A673 (cell line): Measurements from ENCODE around the gene PDGFRA. TPM values are rescaled to one million over a fixed set of nuclear protein-coding genes. Genes with fewer than 3 reads are reported as not detected.

Experiments
- BruUV-seq: library from RNA; stranded (reverse); fragments of 400-500 nt; replicated peaks from 2 replicates; lab custom pipeline; 2021; lab: Mats Ljungman, UMichigan
- CTCF ChIA-PET: fragments of 300-600 bp; sonication (Branson Sonifier 250); formaldehyde crosslinking; loops from one replicate; lab custom pipeline; 2022; ENCODE audit warnings: antibody characterized with exemption; lab: Charles Lee
- POLR2A ChIA-PET: fragments of 300-600 bp; sonication (Branson Sonifier 250); formaldehyde crosslinking; loops from one replicate; lab custom pipeline; 2022; ENCODE audit warnings: antibody characterized with exemption; ENCODE audit not compliant: low non-redundant PET; lab: Charles Lee
- DNase-seq: peaks from one replicate; pipeline ENCODE4 v3.0.0-alpha.2; 2015; ENCODE audit warnings: low spot score
- H3K27ac ChIP-seq: fragments of 200-600 bp; sonication (generic); 2 replicates; pipeline ENCODE4 v1.5.1; 2016; ENCODE audit warnings: mixed run types, low read depth, mild to moderate bottlenecking, mixed read lengths, antibody characterized with exemption, low read length; ENCODE audit not compliant: poor library complexity, severe bottlenecking
- H3K27me3 ChIP-seq: fragments of 200-600 bp; sonication (generic); replicated peaks from 2 replicates; pipeline ENCODE4 v1.6.1; 2017; ENCODE audit warnings: mixed run types, low read depth, mild to moderate bottlenecking, mixed read lengths, antibody characterized with exemption, low read length; ENCODE audit not compliant: insufficient read depth, poor library complexity
- H3K36me3 ChIP-seq: fragments of 200-600 bp; sonication (generic); 2 replicates; pipeline ENCODE4 v1.6.1; 2016; ENCODE audit warnings: mixed run types, mild to moderate bottlenecking, mixed read lengths, antibody characterized with exemption, low read length; ENCODE audit not compliant: insufficient read depth, poor library complexity, severe bottlenecking
- H3K4me1 ChIP-seq: fragments of 200-600 bp; sonication (generic); 2 replicates; pipeline ENCODE4 v1.6.1; 2017; ENCODE audit warnings: mixed run types, mild to moderate bottlenecking, mixed read lengths, antibody characterized with exemption, low read length; ENCODE audit not compliant: insufficient read depth, poor library complexity, severe bottlenecking
- H3K4me3 ChIP-seq: fragments of 200-600 bp; sonication (generic); 2 replicates; pipeline ENCODE4 v1.5.1; 2016; ENCODE audit warnings: low read depth, mixed run types, mild to moderate bottlenecking, mixed read lengths, low read length; ENCODE audit not compliant: poor library complexity, severe bottlenecking
- H3K9me3 ChIP-seq: fragments of 200-600 bp; sonication (generic); 2 replicates; pipeline ENCODE4 v1.6.1; 2016; ENCODE audit warnings: mixed run types, low read depth, mild to moderate bottlenecking, mixed read lengths, antibody characterized with exemption, low read length; ENCODE audit not compliant: poor library complexity, severe bottlenecking
- CTCF ChIP-seq: fragments of 300-800, 200-600 bp; sonication (generic); conservative IDR thresholded peaks from 2 replicates; pipeline ENCODE4 v1.5.1; 2017; ENCODE audit warnings: low read depth, mild to moderate bottlenecking, antibody characterized with exemption, low read length, moderate library complexity, mixed read lengths
- EZH2 ChIP-seq: fragments of 200-600 bp; sonication (generic); IDR thresholded peaks from 2 replicates; pipeline ENCODE4 v1.6.1; 2017; ENCODE audit warnings: borderline replicate concordance, low read depth, mild to moderate bottlenecking, mixed read lengths, antibody characterized with exemption, low read length; ENCODE audit not compliant: poor library complexity, severe bottlenecking
- intact Hi-C: fragments of 100-400 bp; cut with micrococcal nuclease; formaldehyde crosslinking; loops from one replicate; pipeline ENCODE4 v1.10.0; 2022; ENCODE audit not compliant: unreplicated experiment
- total RNA-seq: library from RNA; stranded (reverse); gene quantifications from 2 replicates; pipeline ENCODE4 v1.2.3, GENCODE V29; 2021

The PDGFRA gene
- total RNA-seq, 1 experiment from 2014 or later = 0.24 TPM

DNA sequence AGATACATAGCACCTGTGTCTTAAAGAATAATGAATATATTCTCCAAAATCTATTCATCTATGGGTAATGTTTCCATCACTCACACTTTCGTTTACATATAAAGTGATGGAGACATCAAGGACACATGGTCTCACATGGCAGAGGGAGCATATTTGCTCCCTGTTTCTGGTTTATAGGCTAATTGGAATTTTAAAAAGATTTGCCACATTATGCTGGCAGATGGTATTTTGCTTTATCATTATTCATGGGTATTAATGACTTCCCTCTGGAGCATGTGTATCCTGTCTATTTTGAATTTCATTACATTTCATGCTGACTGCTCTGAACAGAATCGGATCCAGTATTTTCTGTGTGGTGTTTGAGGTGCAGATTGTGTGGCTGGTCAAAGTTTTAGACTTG, 79.0 kb downstream of the PDGFRA start:
- TF ChIP-seq EZH2 (no peak), CTCF (no peak)
- no peaks in the 10 kb centered on the region for H3K9me3 ChIP-seq
- ChIA-PET POLR2A (no interaction called here), CTCF (no interaction called here)
- BruUV-seq = no TSS peak
- intact Hi-C loops = no loop called here
- DNase-seq = peak; percentile 5
- no peaks in the 10 kb centered on the region for H3K4me1 ChIP-seq
- no peaks in the 10 kb centered on the region for H3K27me3 ChIP-seq
- H3K4me3 ChIP-seq = no peak overlapping the region
- H3K27ac ChIP-seq = no peak overlapping the region
- H3K36me3 ChIP-seq = no peaks in the 10 kb centered on the region

DNA sequence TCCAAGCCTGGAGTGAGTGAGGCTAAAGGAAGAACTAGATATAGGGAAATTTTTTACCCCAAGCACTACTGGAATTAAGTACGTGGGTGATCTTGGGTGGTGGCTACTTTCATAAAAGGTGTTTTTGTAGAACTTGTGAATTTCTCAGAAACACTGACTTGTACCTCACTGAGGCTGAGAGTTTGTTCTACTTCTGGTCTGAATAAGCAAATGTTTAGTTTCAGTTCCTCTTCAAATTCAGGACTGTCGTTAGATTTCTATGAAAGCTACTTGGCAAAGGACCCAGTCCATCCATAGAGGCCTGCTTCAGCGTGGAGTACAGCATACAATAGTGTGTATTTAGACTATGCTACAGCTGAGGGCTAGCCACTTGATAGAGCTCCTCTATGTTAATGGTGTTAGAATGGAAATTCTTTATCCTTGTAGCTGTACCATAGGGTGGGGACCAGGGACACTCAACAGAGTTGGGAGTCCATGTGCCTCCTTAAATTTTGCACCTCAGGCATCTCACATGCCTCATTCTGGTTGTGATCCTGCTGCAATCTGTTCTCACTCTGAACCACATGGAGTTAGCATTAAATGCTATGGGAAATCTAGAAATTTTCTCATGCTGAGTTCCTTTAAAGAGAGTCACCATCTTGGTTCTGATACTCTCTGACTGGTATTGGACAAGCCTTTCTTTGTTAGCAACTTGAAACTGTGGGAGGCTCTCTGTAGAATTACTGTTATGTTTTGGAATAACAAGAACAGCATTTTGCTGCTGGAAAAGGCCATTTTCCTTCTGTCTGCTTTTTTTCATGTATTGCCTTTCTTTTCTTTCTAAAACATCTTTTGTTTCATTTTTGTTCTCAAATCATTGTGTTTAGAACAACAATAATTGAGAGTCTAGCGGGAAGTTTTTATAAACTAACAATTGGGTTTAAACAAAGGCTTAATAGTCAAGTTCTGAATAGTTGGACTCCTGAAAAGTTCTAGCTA, 86.8 kb downstream of the PDGFRA start:
- H3K9me3 ChIP-seq = no peaks in the 10 kb centered on the region
- CTCF ChIA-PET = no interaction called here
- no TSS peak for BruUV-seq
- intact Hi-C loops = loop anchor here (10.0 kb wide), 1 partner anchor 999 kb away; no protein-coding TSS in a partner anchor
- no peak for DNase-seq
- H3K27me3 ChIP-seq = no peaks in the 10 kb centered on the region
- TF ChIP-seq CTCF (no peak), EZH2 (no peak)
- no peak overlapping the region for H3K27ac ChIP-seq
- no peaks in the 10 kb centered on the region for H3K4me1 ChIP-seq
- POLR2A ChIA-PET = no interaction called here
- no peaks in the 10 kb centered on the region for H3K36me3 ChIP-seq
- H3K4me3 ChIP-seq = no peak overlapping the region

DNA sequence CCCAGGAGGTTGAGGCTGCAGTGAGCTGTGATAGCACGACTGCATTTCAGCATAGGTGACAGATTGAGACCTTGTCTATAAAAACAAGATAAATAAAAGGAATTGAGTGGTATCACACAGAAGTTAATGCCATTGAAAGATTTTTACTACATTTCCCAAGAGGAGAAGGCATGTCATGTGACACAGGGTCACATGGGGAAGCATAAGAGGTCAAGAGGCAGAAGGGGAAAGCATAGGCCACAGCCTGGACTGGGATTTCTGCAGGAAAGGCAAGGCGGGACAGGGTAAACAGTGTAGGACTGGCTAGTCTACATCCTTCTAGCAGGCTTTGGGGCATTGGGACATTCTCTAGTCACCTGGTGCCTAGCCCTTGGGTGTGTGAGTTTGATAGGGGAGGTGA, 88.6 kb downstream of the PDGFRA start:
- no peak for DNase-seq
- no peaks in the 10 kb centered on the region for H3K27me3 ChIP-seq
- H3K9me3 ChIP-seq = no peaks in the 10 kb centered on the region
- ChIA-PET POLR2A (no interaction called here), CTCF (interaction anchor here (1.0 kb wide), 1 partner anchor 653 kb away, joined by 4 read pairs; no protein-coding TSS in a partner anchor)
- H3K4me1 ChIP-seq = no peaks in the 10 kb centered on the region
- no peak overlapping the region for H3K27ac ChIP-seq
- TF ChIP-seq EZH2 = no peak
- TF ChIP-seq CTCF = no peak
- H3K36me3 ChIP-seq = no peaks in the 10 kb centered on the region
- intact Hi-C loops = loop anchor here (10.0 kb wide), 1 partner anchor 997 kb away; no protein-coding TSS in a partner anchor
- H3K4me3 ChIP-seq = no peak overlapping the region
- BruUV-seq = no TSS peak
